Activated effector memory CD4-positive, alpha-beta T cell treated with Interleukin-2 at 50 U/mL for 16 hours (primary cell): Measurements from ENCODE around the gene WDR20.
A peak's percentile ranks its signal among the peaks of the same experiment; 100 is the strongest.
"Not testable (repeated sequence)": the region's sequence is repeated elsewhere in the genome, so short reads cannot be mapped to it uniquely, and the experiment has no call there.

ENCODE experiments used
- DNase-seq: peaks from one replicate; pipeline ENCODE4 v3.0.0-alpha.2; 2020

WDR20 gene

DNA sequence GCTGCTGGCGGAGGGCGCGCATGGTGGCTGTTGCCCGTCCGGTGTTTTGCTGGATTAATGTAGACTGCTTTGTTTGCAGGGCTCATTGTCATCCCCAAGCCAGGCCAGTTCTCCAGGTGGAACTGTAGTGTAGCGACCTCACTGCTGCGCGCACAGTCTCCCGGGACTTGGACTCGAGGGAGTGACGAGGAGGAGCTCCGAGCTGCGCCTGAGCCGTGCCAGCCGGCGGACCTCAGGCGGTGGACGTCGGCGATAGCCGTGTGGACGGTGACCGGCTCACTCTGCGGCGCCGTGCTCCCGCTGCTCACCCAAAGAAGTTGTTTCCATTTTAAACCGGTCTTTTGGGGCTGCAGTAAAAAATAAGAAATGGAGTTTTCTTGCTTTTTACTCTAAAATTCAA is 83.1 kb downstream of the WDR20 start:
- no peak for DNase-seq

DNA sequence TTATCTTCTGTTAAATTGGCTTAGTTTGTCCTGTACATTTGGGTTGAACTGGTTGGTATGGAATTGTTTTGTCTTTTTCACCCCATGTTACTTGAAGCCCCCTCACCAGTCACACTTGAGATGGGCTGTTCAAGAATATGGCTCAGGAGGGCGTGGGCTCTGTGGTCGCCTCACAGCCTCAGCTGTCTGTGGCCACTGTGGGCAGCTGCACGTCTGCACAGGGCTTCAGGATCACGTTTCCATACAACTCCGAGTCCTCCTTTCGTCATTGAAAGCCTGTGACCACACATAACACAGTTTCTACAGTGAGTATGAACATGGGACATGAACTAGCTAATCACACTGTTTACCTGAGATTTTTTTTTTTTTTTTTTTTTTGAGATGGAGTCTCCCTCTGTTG is 84.0 kb downstream of the WDR20 start:
- no peak for DNase-seq

DNA sequence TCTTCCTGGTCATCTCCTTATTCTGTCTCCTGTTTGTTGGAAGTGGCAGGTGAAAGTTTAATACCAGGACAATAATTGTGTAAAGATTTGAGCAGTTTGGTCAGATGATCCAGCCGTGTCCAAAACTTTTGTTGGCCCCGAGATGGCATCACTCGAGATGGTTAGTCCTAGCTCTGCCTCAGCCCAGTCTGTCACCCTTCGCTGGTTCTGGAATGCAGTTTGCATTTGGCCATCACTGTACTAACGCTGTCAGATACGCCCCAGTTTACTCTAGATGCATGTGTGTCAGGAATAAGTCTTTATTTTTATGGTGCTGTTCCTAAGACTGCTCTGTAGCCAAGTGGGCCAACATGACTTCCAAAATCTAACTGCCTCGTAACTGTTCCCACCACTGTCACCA is 85.7 kb downstream of the WDR20 start:
- no peak for DNase-seq

DNA sequence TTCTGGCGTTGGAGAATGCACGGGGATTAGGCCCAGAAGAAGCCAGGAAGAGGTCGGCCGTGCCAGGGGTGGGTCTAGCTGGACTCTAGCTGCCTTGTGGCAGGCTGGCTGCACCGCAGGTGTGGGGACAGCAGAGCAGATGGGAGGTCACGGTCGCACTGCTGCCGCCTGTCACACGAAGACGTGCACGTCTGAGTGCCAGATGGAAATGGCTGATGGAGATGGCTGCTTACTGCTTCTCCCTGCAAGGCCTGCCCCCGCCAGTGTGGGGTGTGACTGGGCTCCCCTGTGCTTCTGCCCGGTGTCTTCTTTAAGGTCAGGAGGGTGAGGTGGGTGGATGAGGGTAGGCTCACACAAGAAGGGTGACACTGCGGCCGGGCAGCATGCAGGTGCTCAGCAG is 86.2 kb downstream of the WDR20 start:
- no peak for DNase-seq

DNA sequence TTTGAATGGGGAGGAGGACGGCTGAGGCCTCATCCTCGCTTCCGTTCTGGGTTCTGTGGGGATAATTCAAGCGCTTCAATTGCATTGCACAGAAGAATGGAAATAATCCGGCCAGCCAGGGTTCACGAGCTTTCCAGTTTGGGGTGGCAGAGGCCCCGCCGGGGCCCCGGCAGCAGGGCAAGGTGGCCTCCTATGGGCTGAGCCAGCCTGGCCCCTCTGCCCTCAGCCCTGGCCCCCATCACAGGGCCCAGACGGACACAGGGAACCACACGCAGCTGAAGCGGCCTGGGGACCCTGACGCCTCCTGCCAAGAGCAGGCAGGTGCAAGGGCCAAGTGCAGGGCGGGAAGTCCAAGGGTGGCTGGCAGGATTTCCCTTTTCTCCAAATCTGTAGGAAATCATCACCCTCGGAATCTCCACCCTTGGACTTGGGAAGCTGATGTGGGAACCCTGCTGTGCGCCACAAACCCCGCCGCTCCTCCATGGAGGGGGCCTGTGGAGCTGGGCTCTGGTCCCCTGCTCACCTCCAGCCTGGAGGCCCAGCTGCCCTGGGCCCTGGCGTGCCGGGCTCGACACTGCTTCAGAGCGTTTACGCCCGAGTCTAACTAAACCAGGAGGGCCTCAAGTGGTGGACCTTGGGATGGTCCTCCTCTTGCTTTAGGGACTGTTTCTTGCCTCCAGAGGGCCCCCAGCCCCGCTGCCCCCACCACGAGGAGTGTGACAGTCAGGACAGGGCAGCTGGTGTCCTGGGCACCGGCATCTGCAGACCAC is 86.8 kb downstream of the WDR20 start:
- DNase-seq: no peak

- no peak for DNase-seq
Measured at GRCh38 chr14:102227184-102227964, 87.7 kb downstream of the WDR20 start.

DNA sequence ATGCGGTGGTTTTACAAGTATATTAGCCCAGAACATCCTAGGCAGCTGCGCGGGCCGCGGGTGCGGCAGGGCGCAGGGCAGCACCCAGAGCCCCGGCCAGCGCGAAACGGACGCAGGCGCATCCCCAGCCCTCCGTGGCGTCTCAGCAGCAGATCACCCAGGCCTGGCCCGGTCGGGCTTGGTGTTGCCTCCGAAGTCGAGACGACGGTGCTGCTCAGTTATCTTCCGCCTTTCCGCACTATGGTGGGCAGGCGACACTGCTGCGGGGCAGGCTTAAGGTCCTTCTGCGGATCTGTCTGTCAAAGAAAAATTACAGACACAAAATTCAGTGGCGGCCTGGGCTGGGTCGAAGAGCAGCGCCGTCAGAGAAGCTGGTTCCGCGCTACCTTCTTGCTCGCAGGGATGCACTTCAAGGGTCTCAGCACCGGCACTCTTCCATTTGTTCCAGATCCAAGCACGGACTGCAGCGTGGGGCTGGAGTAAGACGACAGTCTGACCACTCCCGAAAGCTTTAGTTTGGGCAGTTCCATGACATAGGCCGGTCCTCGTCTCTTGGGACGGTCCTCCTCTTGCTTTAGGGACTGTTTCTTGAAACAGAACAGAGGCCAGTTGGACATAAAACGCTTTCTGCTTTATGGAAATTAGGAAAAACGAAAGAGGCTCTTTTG is 89.5 kb downstream of the WDR20 start:
- no peak for DNase-seq

GRCh38 chr14:102229739-102230092 is 90.0 kb downstream of the WDR20 start:
- DNase-seq: no peak

DNA sequence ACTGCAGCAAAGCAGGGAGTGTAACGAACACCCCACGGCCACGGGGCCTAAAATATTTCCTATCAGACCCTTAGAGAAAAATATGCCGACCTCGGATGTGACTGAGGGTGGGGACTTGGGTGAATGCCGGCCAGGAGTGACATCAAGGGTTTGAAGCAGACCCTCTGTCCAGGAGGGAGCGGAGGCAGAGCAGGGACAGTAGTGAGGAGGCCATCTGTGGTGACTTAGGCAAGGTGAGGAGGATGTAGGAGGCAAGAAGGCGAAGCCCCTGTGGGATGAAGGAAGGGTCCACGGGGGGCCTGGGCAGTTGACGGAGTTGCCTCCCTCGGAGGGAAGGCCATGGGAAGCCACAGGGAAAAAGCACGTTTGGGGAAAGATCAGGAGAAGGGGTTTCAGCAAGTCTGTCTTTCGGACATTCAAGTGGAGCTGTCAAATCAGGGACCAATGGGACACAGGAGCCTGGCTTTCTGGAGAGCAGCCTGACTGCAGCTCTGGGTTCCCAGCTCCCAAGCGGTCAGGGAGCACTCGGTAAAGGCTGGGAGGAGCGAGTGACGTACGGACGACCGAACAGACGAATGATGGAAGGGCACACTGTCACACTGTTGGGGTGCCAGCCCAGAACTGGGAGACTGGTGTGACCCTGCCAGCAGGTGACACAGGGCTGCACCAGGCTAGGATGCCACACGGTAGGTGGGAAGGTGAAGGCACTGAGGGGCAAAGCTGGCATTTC is 90.9 kb downstream of the WDR20 start:
- no peak for DNase-seq

DNA sequence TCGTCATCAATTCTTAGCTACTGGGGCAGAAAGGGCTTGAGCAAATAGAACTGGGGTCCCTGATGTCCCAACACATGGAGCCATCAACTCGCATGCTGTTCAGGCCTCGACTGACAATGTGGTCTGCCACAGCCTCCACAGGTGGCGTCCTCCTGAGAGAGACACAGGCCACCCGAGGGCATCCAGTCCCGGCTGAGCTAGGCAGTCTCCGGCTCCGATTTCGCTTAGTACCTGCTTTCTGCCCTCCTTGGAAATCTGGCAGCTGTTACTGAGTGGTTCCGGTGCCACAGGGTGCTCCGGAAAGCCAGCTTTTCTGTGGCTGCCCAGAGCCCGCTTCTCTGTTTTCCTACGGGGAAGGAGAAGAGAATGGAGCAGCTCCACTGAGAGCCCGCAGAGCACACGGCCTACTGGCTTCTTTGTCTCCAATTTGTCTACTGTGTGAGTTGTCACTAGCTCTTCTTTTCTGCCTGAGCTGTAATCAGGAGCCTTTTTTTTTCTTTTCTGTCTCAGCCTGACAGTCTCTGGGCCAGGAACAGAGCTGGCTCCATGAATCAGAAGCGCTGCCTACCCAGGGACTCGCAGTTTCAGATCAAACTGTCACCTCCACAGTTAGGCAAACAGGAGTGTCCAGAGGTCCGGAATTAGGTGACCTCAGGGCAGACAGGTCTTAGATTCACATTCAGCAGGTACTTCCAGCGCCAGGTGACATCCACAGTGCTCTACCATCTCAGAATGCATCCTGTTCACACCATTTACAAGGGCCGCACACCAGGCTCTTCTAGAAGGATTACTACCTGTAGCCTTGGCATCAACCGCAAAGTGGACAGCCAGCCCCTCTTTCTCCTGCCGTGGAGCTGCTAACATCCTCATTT is 92.0 kb downstream of the WDR20 start:
- no peak for DNase-seq

GRCh38 chr14:102232348-102232625 is 92.6 kb downstream of the WDR20 start:
- no peak for DNase-seq

DNA sequence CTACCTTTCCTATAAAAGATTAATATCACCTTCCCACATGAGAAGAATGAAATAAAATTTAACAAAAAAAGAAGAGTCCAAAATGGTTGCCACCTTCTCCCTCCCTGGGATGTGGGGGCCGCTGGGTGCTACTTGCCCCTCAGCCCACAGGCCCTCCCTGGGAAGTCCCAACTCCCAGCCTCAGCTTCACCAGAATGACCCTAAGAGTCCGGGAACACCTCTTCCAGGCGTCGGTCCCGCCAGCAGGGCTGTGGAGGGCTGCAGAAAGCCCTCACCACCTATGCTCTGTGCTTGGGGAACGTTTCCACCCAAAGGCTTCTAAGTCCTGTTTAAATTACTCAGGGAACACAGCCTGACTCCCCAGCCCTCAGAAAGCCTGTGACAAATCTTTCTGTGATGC is 93.4 kb downstream of the WDR20 start:
- DNase-seq: no peak

DNA sequence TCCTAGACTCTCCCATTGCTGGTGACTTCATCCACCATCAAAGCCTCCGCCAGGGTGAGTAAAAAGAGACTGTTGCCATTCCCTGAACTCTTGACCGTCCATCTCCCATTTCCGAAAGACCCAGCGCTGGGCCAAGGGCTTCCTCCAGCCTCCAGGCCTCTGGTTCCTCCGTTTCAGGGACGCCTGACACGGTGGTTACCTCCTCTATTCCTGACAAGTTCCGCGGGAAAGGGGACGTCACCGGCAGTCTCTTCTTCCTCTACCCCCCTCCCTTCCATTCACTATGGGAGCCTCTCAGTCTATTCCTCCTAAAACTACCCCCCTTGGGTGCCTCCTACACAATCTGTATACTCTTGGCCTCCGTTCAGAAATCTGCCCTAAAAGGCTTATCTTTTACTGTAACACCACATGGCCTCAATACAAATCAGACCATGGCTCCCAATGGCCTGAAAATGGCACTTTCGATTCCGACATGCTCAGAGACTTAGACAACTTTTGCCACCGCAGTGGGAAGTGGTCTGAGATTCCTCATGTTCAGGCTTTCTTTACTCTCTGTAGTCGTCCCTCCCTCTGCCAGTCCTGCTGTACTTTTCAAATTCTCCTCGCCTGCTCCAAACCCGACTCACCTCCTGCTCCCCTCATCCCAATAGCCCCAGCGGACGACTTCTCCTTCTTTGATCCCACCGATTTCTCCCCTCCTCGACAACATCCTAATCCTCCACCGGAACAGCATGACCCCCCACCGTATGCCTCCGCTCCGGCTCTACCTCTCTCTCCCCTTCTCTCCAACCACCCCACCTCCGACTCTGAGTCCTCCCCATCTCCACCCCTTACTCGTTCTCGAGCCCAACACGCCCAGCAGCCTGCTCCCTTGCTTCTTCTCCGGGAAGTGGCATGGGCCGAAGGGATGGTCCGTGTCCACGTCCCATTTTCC is 94.9 kb downstream of the WDR20 start:
- no peak for DNase-seq

DNA sequence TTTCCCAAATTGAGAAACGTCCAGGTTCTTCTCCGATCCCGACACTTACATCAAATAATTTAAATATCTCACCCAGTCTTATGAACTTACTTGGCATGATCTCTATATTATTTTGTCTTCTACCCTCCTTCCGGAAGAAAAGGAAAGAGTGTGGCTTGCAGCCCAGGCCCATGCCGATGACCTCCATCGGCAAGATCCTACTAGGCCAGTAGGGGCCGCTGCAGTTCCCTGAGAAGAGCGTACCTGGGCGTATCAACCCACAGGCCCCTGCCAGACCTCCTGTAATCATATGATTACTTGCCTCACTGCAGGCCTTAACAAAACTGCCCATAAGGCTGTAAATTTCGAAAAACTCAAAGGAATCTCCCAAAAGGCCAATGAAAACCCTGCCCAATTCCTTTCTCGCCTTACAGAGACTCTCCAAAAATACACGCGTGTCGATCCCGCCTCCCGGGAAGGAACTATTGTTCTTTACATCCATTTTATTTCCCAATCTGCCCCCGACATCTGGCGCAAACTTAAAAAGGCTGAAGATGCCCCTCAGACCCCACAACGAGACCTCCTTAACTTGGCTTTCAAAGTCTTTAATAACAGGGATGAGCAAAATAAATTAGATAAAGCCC is 95.7 kb downstream of the WDR20 start:
- DNase-seq: peak; percentile 59

GRCh38 chr14:102236026-102236425 is 96.3 kb downstream of the WDR20 start:
- DNase-seq: no peak

DNA sequence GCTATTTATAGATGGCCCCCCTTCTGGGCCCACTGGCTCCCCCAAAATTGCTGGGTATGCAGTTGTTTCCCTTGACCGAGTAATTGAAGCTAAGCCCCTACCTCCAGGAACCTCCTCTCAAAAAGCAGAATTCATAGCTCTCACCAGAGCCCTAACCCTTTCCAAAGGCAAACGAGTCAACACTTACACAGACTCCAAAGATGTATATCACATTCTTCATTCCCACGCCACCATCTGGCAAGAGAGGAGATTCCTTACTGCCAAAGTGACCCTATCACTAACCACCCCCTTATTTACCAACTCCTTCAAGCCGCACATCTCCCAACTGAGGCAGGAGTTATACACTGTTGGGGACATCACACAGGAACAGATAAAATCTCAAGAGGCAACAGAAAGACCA is 98.4 kb downstream of the WDR20 start:
- no peak for DNase-seq

DNA sequence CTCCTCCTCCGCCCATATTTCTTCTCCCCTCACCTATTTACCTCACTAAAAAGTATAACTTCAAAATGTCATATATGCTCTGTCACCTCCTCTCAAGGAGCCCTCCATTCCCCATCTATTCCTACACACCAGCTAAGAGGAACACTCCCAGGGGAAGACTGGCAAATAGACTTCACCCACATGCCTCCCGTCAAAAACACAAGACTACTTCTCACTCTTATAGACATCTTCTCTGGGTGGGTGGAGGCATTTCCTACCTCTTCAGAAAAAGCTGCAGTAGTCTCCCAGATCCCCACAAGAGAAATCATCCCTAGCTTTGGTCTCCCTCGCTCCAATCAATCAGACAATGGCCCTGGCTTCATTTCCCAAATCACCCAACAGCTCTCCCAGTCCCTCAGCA is 99.1 kb downstream of the WDR20 start:
- no peak for DNase-seq

GRCh38 chr14:102239231-102239630 is 99.5 kb downstream of the WDR20 start:
- DNase-seq: no peak

DNA sequence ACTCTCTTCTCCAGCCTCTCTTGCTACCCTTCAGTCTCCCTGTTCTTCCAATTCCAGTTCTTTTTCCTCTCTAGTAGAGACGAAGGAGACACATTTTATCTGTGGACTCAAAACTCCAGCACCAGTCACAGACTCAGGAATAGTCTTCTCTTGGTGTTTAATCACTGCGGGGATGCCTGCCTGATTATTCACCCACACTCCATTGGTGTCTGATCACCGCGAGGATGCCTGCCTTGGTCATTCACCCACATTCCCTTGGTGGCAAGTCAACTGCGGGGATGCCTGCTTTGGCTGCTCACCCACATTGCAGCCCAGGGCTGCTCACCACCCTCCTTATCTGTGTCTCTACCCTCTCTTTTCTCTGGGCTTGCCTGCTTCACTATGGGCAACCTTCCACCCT is 100.8 kb downstream of the WDR20 start:
- DNase-seq: not testable (repeated sequence)

DNA sequence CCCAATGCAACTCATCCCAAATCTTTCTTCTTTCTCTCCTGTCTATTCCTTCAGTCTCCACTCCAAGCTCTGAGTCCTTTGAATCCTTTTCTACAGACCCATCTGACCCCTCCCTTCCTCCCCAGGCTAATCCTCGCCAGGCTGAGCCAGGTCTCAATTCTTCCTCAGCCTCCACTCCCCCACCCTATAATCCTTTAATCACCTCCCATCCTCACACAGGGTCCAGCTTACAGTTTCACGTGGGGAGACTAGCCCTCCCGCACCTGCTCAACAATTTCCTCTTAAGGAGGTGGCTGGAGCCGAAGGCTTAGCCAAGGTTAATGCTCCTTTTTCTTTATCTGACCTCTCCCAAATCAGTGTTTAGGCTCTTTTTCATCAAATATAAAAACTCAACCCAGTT is 101.5 kb downstream of the WDR20 start:
- DNase-seq: no peak

DNA sequence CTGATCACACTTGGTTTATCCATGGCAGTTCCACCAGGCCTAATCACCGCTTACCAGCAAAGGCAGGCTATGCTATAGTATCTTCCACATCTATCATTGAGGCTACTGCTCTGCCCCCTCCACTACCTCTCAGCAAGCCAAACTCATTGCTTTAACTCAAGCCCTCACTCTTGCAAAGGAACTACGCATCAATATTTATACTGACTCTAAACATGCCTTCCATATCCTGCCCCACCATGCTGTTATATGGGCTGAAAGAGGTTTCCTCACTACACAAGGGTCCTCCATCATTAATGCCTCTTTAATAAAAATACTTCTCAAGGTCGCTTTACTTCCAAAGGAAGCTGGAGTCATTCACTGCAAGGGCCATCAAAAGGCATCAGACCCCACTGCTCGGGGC is 104.1 kb downstream of the WDR20 start:
- DNase-seq: not testable (repeated sequence)
